ENCODE results near the gene LRPAP1.

- TF ChIP-seq, protein P1, sequence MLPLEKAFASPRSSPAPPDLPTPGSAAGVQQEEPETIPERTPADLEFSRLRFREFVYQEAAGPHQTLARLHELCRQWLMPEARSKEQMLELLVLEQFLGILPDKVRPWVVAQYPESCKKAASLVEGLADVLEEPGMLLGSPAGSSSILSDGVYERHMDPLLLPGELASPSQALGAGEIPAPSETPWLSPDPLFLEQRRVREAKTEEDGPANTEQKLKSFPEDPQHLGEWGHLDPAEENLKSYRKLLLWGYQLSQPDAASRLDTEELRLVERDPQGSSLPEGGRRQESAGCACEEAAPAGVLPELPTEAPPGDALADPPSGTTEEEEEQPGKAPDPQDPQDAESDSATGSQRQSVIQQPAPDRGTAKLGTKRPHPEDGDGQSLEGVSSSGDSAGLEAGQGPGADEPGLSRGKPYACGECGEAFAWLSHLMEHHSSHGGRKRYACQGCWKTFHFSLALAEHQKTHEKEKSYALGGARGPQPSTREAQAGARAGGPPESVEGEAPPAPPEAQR (CRISPR knock-in tag; IDR thresholded peaks at IDR 0.05) = no peak
- TF ChIP-seq CBFB (CRISPR knock-in tag; IDR thresholded peaks at IDR 0.05; ENCODE audit: low read depth) = no peak
These were observed 67.1 kb downstream of the LRPAP1 start for GRCh38 chr4:3464911-3465697.
